ENCODE data around the gene GABBR2. TPM values are rescaled to one million over a fixed set of nuclear protein-coding genes. Genes with fewer than 3 reads are reported as not detected.

Gene GABBR2
- total and polyA plus RNA-seq, 4 experiments from 2014 or later: not detected

DNA sequence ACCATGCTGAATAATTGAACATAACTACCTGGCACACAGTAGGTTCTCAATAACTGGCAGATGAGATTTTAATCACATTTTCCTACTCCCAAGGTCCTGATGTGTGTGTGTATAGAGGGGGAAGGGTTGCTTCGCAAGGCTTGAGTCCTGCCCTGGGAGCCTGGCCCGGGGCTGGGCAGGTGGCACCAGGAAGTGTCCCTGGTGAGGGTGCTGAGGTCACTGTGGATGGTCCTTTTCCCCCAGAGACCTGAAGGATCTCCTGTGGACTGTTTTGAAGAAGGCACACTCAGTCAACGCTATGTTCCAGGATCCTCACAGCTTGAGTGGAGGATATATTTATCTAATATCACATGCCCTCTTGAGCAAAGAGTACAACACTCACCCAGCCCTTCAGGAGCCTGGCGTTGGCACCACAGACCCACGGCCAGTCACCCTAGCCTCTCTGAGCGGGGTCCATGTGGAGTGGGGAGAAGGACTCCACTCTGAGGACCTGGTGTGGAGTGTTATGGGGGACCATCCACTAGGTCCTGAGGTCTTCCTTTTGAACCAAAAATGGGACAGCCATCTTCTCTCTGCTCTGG is 177.8 kb downstream of the GABBR2 start:
- no peak overlapping the region for H3K4me3 Mint-ChIP-seq
- H3K27me3 Mint-ChIP-seq: peaks cover 10 to 15% of the 10 kb centered on the region in 2 donors
- no peak overlapping the region for H3K27ac Mint-ChIP-seq
- Histone ChIP-seq H3K27ac (ENCODE audit: low read depth, low read length) (no peak overlapping the region), H3K9me3 (ENCODE audit: control insufficient read depth in 1 of 2, low read length in 2 of 2) (no peaks in the 10 kb centered on the region), H3K27me3 (ENCODE audit: insufficient read depth, low read length) (no peaks in the 10 kb centered on the region), H3K4me1 (ENCODE audit: insufficient read depth, low read length) (no peaks in the 10 kb centered on the region), H3K36me3 (ENCODE audit: insufficient read depth, low read length) (no peaks in the 10 kb centered on the region), H3K4me3 (ENCODE audit: low read length in 2 of 2) (no peak overlapping the region)
- ChIA-PET CTCF (ENCODE audit: partially characterized antibody) (no interaction called here), POLR2A (ENCODE audit: partially characterized antibody) (no interaction called here)
- H3K9me3 Mint-ChIP-seq: peaks cover 0 to 6% (median 0%) of the 10 kb centered on the region in 8 donors
- intact Hi-C loops (cut with micrococcal nuclease): no loop called here
- no peaks in the 10 kb centered on the region for H3K4me1 Mint-ChIP-seq
- DNase-seq: no peak
- H3K36me3 Mint-ChIP-seq: peaks cover 0 to 1% of the 10 kb centered on the region in 2 donors

DNA sequence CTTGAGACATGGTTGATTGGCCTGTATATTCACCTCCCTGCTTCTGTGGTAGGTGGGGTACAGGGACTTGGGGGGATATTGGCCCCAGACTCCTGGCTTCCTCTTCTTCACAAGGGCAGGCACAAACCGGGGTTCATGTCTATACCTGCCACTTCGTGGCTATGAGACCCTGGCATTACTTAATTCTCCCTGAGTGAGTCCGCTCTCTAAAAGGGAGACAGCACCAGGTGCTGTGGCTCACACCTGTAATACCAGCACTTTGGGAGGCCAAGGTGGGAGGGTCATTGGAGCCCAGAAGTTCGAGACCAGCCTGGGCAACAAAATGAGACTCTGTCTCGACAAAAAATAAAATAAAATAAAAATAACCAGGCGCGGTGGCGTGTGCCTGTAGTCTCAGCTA is 178.5 kb downstream of the GABBR2 start:
- Histone ChIP-seq H3K4me1 (ENCODE audit: insufficient read depth, low read length) (no peaks in the 10 kb centered on the region), H3K27me3 (ENCODE audit: insufficient read depth, low read length) (no peaks in the 10 kb centered on the region), H3K27ac (ENCODE audit: low read depth, low read length) (no peak overlapping the region), H3K9me3 (ENCODE audit: control insufficient read depth in 1 of 2, low read length in 2 of 2) (no peaks in the 10 kb centered on the region), H3K4me3 (ENCODE audit: low read length in 2 of 2) (no peak overlapping the region), H3K36me3 (ENCODE audit: insufficient read depth, low read length) (no peaks in the 10 kb centered on the region)
- Mint-ChIP-seq H3K27me3 (peaks cover 10 to 15% of the 10 kb centered on the region in 2 donors), H3K4me1 (no peaks in the 10 kb centered on the region), H3K4me3 (no peak overlapping the region), H3K27ac (no peak overlapping the region), H3K36me3 (peaks cover 0 to 1% of the 10 kb centered on the region in 2 donors), H3K9me3 (peaks cover 0 to 6% (median 0%) of the 10 kb centered on the region in 8 donors)
- intact Hi-C loops (cut with micrococcal nuclease): no loop called here
- POLR2A ChIA-PET (ENCODE audit: partially characterized antibody): no interaction called here
- CTCF ChIA-PET (ENCODE audit: partially characterized antibody): no interaction called here
- DNase-seq: no peak

DNA sequence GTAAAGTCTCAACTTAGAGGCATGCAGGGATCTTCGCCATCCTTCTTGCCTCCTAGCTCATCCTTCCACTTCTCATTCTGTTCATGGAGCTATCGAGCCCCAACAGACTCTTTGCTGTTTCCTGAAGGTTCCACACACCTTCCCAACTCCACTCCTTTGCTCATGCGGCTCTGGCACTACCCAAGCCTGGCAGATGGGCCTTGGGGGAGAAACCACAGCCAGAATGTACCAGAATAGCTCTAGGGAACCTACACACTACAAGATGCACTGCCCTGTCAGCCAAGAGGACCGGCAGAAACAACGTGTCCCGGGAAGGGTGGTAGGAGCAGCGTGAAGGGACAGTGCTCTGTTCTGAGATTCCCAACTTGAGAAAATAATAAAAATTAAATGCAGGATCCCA is 178.9 kb downstream of the GABBR2 start:
- Histone ChIP-seq H3K27ac (ENCODE audit: low read depth, low read length) (no peak overlapping the region), H3K4me3 (ENCODE audit: low read length in 2 of 2) (no peak overlapping the region), H3K9me3 (ENCODE audit: control insufficient read depth in 1 of 2, low read length in 2 of 2) (no peaks in the 10 kb centered on the region), H3K27me3 (ENCODE audit: insufficient read depth, low read length) (no peaks in the 10 kb centered on the region), H3K36me3 (ENCODE audit: insufficient read depth, low read length) (no peaks in the 10 kb centered on the region), H3K4me1 (ENCODE audit: insufficient read depth, low read length) (no peaks in the 10 kb centered on the region)
- Mint-ChIP-seq H3K4me3 (no peak overlapping the region), H3K27ac (no peak overlapping the region), H3K4me1 (no peaks in the 10 kb centered on the region), H3K27me3 (peaks cover 10 to 16% of the 10 kb centered on the region in 2 donors), H3K9me3 (peaks cover 0 to 6% (median 0%) of the 10 kb centered on the region in 8 donors), H3K36me3 (peaks cover 0 to 1% of the 10 kb centered on the region in 2 donors)
- ChIA-PET CTCF (ENCODE audit: partially characterized antibody) (no interaction called here), POLR2A (ENCODE audit: partially characterized antibody) (no interaction called here)
- intact Hi-C loops (cut with micrococcal nuclease): no loop called here
- DNase-seq: no peak

DNA sequence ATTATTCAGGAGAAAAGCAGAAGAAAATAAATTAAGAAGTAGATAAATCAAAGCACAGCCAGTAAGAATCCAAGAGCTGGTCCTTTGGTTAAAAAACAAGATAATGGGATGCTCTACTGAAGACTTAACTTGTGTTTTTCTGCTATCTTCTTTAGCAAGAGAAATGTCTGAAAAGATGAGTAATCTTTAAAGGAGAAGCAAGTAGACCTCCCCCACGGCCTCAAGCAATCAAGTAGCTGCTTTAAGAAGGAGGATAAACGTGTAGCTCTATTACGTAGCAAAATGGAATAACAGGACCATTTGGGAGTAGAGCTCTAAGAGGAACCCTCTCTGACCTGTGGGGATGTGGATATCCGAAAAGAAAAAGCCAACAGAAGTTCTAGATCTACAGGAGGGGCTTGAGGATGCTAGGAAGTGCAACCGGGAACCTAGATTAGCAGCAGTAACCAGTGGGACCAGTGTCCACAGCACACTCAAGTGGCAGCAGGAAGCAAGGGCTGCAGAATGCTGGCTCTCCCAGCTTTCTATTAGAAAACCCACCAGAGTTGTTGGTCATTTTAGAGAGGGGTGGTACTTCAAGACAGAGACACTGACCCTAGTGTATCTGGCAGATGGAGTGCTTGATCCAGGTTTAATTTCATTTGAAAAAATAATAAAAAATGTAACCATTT is 185.4 kb downstream of the GABBR2 start:
- peaks cover 0 to 1% of the 10 kb centered on the region in 2 donors for H3K36me3 Mint-ChIP-seq
- ChIA-PET POLR2A (ENCODE audit: partially characterized antibody) (no interaction called here), CTCF (ENCODE audit: partially characterized antibody) (no interaction called here)
- Histone ChIP-seq H3K27me3 (ENCODE audit: insufficient read depth, low read length) (peaks cover 5% of the 10 kb centered on the region), H3K36me3 (ENCODE audit: insufficient read depth, low read length) (no peaks in the 10 kb centered on the region), H3K4me3 (ENCODE audit: low read length in 2 of 2) (no peak overlapping the region), H3K4me1 (ENCODE audit: insufficient read depth, low read length) (no peaks in the 10 kb centered on the region), H3K27ac (ENCODE audit: low read depth, low read length) (no peak overlapping the region), H3K9me3 (ENCODE audit: control insufficient read depth in 1 of 2, low read length in 2 of 2) (no peaks in the 10 kb centered on the region)
- H3K4me3 Mint-ChIP-seq: no peak overlapping the region
- no peak for DNase-seq
- intact Hi-C loops (cut with micrococcal nuclease): no loop called here
- peaks cover 0 to 10% (median 3%) of the 10 kb centered on the region in 8 donors for H3K9me3 Mint-ChIP-seq
- H3K27me3 Mint-ChIP-seq: peaks cover 22 to 32% of the 10 kb centered on the region in 2 donors
- H3K4me1 Mint-ChIP-seq: no peaks in the 10 kb centered on the region
- no peak overlapping the region for H3K27ac Mint-ChIP-seq

DNA sequence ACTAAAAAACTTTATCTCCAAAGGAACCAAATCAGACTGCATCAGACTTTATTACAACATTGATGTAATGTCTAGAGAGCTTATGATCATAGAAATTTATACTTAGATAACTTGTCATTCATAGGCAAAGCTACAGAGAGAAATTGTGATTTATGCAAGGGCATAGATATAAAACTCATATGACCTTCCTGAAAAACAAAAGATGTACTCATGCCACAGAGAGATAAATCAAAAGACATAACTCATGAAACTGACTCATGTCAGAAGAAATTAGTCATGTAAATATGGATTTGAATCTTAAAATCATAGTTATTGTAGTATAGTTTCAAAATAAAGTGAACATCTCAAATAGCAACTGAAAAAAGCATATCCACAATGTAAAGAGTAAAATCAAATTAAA is 186.2 kb downstream of the GABBR2 start:
- H3K4me3 Mint-ChIP-seq: no peak overlapping the region
- H3K36me3 Mint-ChIP-seq: peaks cover 0 to 1% of the 10 kb centered on the region in 2 donors
- Histone ChIP-seq H3K27ac (ENCODE audit: low read depth, low read length) (no peak overlapping the region), H3K4me1 (ENCODE audit: insufficient read depth, low read length) (no peaks in the 10 kb centered on the region), H3K9me3 (ENCODE audit: control insufficient read depth in 1 of 2, low read length in 2 of 2) (no peaks in the 10 kb centered on the region), H3K27me3 (ENCODE audit: insufficient read depth, low read length) (peaks cover 5% of the 10 kb centered on the region), H3K36me3 (ENCODE audit: insufficient read depth, low read length) (no peaks in the 10 kb centered on the region), H3K4me3 (ENCODE audit: low read length in 2 of 2) (no peak overlapping the region)
- intact Hi-C loops (cut with micrococcal nuclease): no loop called here
- CTCF ChIA-PET (ENCODE audit: partially characterized antibody): no interaction called here
- H3K27ac Mint-ChIP-seq: no peak overlapping the region
- H3K9me3 Mint-ChIP-seq: peaks cover 0 to 10% (median 3%) of the 10 kb centered on the region in 8 donors
- POLR2A ChIA-PET (ENCODE audit: partially characterized antibody): no interaction called here
- no peak for DNase-seq
- H3K27me3 Mint-ChIP-seq: peaks cover 22 to 33% of the 10 kb centered on the region in 2 donors
- H3K4me1 Mint-ChIP-seq: no peaks in the 10 kb centered on the region

DNA sequence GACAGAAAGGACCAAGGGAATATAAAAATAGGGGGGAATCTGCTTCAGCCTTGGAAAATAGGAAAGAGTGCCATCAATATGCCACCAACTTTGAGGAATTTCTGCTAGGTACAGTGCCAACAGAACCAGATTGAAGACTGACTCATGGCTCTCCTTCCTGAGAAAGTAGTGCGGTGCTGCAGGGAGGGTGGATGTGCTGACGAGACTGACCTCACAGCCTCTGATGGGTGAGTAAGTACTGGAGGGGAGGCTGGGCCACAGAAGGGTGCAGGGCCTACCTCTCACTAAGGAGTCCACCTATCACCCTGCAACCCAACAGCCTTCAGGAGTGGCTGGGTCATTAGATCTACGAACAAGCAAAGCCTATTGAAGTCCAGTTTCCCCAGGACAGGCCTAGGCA is 187.6 kb downstream of the GABBR2 start:
- Histone ChIP-seq H3K4me3 (ENCODE audit: low read length in 2 of 2) (no peak overlapping the region), H3K4me1 (ENCODE audit: insufficient read depth, low read length) (no peaks in the 10 kb centered on the region), H3K27ac (ENCODE audit: low read depth, low read length) (no peak overlapping the region), H3K36me3 (ENCODE audit: insufficient read depth, low read length) (no peaks in the 10 kb centered on the region), H3K9me3 (ENCODE audit: control insufficient read depth in 1 of 2, low read length in 2 of 2) (no peaks in the 10 kb centered on the region), H3K27me3 (ENCODE audit: insufficient read depth, low read length) (peaks cover 5% of the 10 kb centered on the region)
- Mint-ChIP-seq H3K36me3 (no peaks in the 10 kb centered on the region), H3K27me3 (peaks cover 22 to 28% of the 10 kb centered on the region in 2 donors), H3K4me3 (no peak overlapping the region), H3K27ac (no peak overlapping the region), H3K4me1 (no peaks in the 10 kb centered on the region), H3K9me3 (peaks cover 0 to 10% (median 1%) of the 10 kb centered on the region in 8 donors)
- DNase-seq: no peak
- CTCF ChIA-PET (ENCODE audit: partially characterized antibody): no interaction called here
- intact Hi-C loops (cut with micrococcal nuclease): no loop called here
- POLR2A ChIA-PET (ENCODE audit: partially characterized antibody): no interaction called here

DNA sequence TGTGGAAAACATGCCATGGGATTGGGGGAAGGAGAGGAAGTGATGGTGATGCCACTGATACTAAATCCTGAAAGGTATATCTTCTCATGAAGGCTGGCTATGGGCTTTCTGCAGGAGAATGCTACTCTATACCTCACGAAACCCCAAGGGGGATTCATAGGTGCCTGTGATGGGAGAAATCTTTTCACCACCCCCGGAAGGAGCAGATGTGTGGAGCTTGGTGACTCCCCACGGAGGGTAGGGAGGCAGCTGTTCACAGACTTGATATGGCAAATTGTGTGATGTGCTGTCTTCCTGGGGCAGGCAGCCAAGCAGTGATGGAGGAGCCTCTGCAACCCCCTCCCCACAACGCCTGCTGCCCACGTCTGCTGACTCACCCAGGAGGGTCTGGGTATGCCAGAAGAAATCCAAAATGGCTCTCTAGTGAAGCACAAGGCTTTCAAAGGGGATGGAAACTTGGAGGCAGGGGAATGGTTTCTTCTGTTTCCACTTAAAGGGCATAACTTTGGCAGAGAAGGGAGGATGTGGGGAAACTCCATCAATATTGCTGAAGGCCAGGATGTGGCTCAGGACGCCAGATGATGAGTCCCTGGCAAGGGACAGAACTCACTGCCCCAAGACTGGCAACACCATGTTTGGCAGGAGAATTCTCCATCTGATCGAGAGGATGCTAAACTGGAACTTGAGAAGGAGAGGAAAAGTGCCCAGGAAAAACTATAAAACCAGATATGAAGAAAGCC is 188.3 kb downstream of the GABBR2 start:
- Mint-ChIP-seq H3K27me3 (peaks cover 20 to 27% of the 10 kb centered on the region in 2 donors), H3K36me3 (no peaks in the 10 kb centered on the region), H3K9me3 (peaks cover 0 to 10% (median under 1%) of the 10 kb centered on the region in 8 donors), H3K4me1 (no peaks in the 10 kb centered on the region), H3K27ac (no peak overlapping the region), H3K4me3 (no peak overlapping the region)
- Histone ChIP-seq H3K4me3 (ENCODE audit: low read length in 2 of 2) (no peak overlapping the region), H3K36me3 (ENCODE audit: insufficient read depth, low read length) (no peaks in the 10 kb centered on the region), H3K27ac (ENCODE audit: low read depth, low read length) (no peak overlapping the region), H3K27me3 (ENCODE audit: insufficient read depth, low read length) (peaks cover 5% of the 10 kb centered on the region), H3K9me3 (ENCODE audit: control insufficient read depth in 1 of 2, low read length in 2 of 2) (no peaks in the 10 kb centered on the region), H3K4me1 (ENCODE audit: insufficient read depth, low read length) (no peaks in the 10 kb centered on the region)
- DNase-seq: no peak
- ChIA-PET CTCF (ENCODE audit: partially characterized antibody) (no interaction called here), POLR2A (ENCODE audit: partially characterized antibody) (no interaction called here)
- intact Hi-C loops (cut with micrococcal nuclease): no loop called here

All from CD4-positive, alpha-beta memory T cell (primary cell).